ENCODE measurements around the gene ACCS.

ACCS gene, protein sequence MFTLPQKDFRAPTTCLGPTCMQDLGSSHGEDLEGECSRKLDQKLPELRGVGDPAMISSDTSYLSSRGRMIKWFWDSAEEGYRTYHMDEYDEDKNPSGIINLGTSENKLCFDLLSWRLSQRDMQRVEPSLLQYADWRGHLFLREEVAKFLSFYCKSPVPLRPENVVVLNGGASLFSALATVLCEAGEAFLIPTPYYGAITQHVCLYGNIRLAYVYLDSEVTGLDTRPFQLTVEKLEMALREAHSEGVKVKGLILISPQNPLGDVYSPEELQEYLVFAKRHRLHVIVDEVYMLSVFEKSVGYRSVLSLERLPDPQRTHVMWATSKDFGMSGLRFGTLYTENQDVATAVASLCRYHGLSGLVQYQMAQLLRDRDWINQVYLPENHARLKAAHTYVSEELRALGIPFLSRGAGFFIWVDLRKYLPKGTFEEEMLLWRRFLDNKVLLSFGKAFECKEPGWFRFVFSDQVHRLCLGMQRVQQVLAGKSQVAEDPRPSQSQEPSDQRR

DNA sequence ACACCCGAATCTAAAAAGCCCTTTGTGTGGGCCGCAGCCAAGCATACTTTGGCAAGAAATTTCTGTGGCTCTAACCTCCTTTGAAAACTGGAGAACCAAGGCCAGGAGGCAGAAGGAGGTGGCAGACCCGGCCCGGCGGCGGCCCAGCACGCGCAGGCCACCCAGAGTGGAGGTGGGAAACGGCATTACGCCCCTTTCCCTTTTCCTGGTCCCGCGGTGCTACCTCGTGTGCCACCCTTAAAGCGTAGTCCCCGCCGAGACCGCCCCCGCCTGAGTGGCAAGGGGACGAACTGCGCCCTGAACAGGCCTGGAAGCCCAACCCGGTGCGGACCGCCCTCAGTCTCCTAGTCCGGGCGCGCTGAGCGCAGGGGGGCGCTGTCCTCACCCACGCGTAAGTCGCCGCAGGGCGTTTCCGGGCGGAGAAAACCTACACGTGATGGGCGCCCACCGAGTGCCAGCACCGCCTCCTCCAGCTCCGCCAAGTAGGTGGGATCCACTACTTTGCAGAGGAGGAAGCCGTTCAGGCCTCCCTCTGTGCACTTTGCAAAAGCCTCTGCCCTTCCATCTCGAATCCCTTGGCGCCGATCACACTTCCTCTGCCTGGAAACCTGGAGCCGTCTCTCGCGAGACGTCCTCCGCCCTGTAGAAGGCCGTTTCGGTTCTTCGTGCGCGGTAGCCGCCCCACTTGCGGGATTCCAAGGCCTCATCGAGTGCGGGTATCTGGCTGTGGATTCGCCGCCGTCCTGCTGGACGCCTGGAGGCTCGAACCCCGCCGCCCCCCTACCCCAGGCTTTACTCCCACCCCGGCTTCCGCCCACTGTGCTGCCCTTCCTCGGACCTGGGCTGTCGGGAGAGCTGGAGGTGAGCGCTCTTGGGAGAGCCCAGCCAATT is at the start of gene ACCS:
TSS of gene ACCS (plus strand) at position 430 of the 891 bp plus-strand sequence. CDS start 1,358 bp downstream, outside the sequence.
- peak; percentile 65 to 86 for DNase-seq (ENCODE audit: extremely low read depth in 1 of 2, low read depth in 1 of 2)

DNA sequence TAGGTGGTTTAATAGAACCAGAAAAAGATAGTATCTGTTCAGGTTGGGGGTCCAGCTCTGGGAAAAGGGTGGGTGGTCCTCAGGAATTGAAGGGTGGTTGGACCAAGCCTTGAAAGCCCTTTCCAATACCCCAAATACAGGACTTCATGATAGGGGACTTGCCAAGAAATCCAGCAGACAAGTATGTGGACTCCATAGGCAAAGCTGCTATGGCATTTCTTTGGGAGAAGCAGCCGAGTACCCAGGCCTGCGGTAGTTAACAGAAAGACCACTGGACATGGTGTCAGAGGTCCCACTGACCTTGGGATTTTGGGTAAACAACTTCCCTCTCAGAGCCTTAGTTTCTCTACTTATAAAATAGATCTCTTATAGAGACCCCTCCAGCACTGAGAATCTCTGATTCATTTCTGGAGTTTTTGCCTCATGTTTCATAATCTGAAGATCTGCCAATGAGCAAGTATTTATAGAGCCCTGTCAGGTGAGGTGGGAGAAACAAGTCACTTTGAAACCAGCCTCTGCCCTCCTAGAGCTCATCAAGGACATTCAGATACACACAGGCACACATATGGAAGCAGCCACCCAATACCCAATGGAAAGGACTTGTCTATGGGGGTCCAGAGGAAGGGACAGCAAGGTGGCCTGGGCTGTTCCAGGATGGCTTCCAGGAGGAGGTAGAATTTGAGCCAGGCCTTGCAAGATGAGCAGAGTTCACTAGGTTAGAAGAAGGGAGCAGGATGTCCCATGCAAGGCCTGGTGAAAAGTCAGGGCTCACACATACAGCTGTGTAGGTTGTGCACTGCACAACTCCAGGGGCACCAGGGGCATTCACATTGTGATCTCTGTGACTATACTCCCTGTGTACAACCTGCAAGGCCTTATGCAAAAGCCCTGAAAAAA is 49.3 kb upstream of the ACCS start:
- DNase-seq (ENCODE audit: extremely low read depth in 1 of 2, low read depth in 1 of 2): no peak

DNA sequence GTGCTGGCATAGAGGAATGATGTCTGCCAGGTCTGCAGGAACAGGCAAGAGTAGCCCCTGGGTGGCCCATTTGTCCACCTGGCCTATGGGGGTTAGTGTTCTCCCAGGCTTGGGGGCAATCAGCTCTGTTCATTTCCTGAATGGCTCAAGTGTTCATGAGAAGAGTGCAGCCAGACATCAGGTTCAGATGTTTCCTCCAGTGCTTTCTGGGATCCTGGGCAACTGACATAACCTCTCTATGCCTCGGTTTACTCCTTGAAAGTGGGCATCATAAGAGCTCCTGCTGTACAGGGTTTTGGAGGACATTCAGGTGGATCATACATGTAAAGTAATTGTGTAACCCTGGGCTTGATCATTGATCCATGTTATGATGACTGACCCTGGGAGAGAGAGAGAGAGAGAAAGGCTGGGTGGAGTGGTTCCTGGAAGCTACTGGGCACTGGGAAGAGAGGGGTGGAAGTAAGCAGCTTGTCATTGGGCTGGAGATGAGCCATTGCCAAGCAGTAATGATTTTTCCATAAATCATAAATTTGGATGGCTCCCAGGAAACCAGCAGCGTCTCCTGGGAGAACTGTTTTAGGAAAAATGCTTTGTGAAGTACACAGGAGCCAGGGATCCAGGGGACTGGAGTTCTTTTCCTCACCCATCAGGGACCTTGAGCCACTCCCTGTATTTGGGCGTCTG is 48.5 kb upstream of the ACCS start:
- DNase-seq (ENCODE audit: extremely low read depth in 1 of 2, low read depth in 1 of 2): no peak

DNA sequence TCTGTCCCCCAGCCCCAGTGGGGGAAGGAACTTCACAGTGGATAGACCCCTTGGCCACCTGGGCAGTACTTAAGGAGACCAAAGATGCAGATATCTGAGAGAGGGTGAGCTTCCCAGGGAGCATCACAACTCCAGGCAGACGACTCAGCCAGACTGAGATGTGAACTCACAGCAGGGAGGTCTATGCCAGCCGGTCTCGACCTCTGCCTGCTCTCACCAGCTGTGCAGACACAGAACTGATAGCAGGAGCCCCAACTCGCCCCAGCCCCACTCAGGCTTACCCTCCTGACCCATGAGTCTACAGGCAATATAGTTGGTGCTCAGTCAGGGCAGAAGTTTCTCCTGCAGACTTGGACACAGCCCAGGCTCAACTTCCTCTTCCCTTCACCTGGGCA is 47.9 kb upstream of the ACCS start:
- no peak for DNase-seq (ENCODE audit: extremely low read depth in 1 of 2, low read depth in 1 of 2)

DNA sequence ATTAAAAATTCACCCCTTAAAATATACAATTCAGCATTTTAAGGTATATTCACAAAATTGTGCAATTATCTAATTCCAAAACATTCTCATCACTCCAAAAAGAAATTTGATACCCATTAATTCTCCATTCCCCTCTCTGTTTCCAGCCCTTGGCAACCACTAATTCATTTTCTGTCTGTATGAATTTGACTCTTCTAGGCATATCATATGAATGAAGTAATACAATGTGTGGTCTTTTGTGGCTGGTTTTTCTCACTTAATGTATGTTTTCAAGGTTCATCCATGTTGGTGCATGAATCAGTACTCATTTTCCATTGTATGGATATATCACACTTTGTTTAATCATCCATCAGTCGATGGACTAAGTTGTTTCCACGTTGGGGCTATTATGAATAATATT is 47.2 kb upstream of the ACCS start:
- no peak for DNase-seq (ENCODE audit: extremely low read depth in 1 of 2, low read depth in 1 of 2)

DNA sequence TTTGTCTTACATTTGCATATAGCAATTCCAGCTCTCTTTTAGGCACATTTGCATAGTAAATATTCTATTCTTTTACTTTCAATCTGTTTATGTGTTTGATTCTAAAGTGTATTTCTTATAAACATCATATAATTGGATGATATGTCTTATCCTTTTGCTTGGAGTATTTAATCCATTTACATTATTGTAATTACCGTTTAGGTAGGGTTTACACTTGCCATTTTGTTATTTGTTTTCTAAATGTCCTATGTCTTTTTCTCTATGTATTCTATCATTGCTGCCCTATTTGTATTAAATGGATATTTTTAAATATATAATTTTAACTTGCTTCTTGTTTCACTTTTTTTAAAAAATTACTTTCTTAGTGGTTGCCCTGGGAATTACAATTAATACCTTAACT is 41.1 kb upstream of the ACCS start:
- DNase-seq (ENCODE audit: extremely low read depth in 1 of 2, low read depth in 1 of 2): no peak

DNA sequence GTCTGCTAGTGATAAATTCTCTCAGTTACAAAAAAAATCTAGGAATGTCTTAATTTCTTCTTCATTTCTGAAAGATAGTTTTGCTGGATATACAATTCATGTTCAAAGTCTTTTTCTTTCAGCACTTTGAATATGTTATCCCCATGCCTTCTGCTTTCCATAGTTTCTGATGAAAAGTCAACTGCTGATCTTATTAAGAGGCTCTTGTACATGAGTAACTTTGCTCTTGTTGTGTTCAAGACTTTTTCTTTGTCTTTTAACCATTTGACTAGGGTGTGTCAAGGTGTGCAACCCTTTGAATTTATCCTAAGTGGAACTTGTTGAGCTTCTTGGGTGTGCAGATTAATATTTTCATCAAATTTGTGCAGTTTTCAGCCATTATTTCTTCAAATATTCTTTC is 40.3 kb upstream of the ACCS start:
- DNase-seq (ENCODE audit: extremely low read depth in 1 of 2, low read depth in 1 of 2): no peak

DNA sequence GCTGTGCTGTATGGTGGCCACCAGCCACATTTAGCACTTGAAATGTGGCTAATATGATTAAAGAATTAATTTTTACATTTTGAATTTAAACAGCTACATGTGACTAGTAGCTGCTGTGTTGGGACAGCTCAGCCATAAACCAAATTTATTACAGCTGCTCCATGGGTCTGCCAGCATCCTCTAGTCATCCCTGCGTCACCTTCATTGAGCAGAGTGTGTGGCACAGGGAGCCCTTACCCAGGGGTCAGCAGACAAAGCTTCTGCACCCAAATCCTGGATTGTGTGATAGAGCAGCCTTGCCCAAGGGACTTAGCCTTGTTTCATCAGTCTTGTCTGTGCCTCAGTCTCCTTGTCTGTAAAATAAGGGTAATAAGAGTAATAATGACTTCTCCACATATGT is 37.7 kb upstream of the ACCS start:
- no peak for DNase-seq (ENCODE audit: extremely low read depth in 1 of 2, low read depth in 1 of 2)

DNA sequence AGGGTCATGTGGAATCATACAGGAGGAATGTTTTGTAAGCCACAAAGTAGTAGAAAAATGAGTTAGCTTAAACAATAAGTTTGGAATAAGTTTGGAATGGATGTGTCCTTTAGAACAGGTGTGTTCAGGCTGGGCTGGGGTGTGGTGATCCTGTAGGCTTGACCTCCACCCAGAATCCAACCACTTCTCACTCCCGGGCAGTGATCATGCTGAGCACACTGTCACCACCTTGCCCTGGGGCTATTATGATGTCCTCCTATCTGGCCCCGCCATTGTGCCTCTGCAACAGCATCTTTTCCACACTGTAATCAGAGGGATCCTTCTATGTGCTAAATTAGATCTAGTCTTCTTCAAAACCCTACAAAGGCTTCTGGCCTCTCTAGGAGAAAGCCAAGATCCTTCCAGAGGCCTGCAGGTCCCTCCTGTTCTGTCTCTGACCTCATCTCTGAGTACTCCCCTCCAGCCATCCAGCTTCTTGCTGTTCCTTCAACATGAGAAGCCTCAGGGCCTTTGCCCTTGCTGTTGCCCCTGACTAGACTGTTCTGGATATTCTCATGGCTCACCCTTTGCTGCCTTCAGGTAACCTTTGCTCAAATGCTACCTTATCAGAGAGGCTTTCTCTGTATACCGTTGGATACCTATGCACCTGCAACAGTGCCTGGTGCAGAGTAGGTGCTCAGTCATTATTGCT is 37.1 kb upstream of the ACCS start:
- DNase-seq (ENCODE audit: extremely low read depth in 1 of 2, low read depth in 1 of 2): no peak

DNA sequence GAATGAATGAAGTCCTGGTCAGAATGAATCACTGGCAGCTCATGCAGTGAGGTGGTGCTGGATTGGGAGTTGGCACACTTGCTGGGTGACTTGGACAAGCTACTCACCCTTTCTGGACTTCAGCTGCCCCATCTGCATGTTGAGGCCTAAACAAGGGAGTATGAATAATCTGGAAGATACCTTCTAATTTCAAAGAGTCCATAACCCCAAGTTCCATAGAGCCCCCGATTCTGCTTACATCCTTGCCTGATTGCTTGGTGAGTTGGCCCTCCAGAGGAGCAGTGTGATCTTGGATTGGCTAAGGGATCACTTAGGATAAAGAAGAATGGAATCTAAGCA is 36.6 kb upstream of the ACCS start:
- no peak for DNase-seq (ENCODE audit: extremely low read depth in 1 of 2, low read depth in 1 of 2)

DNA sequence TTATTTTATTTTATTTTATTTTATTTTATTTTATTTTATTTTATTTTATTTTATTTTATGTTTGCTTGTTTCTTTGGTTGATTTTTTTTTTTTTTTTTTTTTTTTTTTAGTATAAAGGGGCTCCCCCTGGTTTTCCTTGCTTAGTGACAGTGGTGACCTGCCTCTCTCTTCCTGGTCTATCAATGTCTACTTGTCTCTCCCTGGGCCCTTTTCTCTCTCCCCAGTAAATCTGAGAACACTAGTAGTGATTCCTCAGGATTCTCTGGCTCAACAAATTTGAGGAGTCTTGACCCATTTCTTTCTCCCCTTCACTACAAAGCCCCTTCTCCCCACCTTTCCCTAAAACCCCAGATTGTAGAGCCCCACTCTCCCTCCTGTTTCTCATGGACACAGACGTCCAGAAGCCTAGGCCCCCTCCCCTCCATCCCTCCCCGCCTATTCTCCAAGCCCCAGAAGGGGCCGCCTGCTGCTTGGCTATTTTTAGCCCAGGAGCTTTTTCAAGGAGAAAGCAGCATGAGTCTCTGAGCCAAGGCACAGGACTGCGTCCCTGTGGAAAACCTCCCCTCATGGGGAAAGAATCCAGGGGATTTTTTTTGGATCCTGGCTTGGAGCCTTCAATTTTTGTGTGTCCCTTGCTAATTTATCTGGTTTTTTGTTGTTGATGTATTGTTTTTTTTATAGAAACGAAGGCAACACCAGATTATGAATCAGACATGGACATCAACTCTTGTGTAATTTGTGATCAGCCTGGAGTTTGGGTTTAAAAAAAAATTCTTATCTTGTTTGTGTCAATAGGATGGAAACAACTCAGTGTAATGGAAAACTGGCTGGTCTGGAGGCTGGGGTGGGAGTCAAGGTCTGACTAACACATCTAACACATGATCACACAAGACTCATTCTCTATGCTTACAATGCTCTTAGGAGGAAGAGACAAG is 35.8 kb upstream of the ACCS start:
- DNase-seq (ENCODE audit: extremely low read depth in 1 of 2, low read depth in 1 of 2): no peak

DNA sequence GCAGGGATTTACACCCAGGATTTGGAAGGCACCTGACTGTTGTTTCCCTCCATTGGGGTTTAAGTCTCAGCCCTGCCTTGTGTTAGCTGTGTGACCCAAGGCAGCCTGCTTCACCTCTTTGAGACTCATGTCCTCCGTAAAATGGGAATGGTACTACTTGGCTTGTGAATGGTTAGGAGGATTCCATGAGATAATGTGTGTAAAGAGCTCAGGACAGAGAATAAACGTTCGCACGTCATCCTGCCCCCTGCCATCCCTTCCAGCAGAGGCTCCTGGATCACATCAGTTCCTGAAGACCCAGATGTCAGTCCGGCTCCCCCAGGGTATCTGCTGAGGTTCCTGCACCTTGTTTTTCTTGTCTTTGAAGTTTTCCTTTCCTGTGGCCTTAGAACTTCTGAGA is 35.1 kb upstream of the ACCS start:
- no peak for DNase-seq (ENCODE audit: extremely low read depth in 1 of 2, low read depth in 1 of 2)

DNA sequence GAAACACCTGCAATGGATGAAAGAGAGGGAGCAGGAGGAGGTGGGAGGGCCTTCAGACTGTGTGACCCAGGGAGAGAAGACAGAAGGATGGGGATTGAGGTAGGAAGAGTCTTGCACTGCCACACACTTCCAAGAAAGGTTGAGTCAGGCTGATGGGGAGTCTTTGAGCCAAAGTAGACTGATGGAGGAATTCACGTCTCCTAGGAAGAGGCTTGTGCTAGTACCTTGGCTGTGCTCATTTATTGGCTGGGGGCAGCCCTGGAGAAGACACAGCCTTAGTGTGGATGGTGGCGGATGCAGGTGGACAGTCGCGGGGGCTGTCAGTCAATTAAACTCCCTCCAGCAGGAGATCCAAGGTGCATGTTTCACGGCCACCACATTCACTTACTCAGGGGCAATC is 34.5 kb upstream of the ACCS start:
- no peak for DNase-seq (ENCODE audit: extremely low read depth in 1 of 2, low read depth in 1 of 2)

DNA sequence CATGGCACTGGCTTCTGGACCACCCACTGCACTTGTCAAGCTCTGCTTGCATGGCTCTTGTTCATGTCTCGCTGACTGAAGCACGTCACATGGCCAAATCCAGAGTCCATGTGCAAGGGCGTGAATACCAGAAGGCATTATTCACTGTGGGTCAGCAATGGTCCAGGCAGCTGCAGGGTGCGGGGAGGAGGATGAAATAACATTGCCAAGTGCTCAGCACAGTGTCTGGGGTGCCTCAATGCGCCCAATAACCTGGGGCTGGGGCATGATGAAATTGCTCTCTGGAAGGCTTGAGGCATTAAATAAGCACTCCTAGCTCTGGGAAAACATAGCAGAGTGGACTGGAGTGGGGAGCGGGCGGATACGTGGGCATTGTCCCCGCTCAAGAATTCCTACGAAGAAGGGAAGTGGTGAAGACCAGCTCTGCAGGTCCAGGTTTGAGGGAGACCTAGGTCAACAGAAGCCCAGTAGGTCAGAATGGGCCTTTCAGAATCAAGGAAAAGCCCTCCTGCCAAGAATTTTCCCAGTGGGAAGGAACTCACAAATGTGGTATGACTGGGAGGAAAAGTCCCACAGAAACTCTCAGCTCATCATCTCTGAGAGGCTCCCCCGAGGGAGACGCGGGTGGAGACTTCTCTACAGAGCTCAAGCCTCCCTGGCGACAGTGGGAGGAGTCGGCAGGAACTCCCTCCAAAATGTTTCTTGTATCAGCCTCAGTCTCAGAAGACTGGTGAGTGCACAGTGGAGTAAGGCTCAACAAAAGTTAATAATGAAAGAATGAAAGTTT is 33.6 kb upstream of the ACCS start:
- DNase-seq (ENCODE audit: extremely low read depth in 1 of 2, low read depth in 1 of 2): no peak

DNA sequence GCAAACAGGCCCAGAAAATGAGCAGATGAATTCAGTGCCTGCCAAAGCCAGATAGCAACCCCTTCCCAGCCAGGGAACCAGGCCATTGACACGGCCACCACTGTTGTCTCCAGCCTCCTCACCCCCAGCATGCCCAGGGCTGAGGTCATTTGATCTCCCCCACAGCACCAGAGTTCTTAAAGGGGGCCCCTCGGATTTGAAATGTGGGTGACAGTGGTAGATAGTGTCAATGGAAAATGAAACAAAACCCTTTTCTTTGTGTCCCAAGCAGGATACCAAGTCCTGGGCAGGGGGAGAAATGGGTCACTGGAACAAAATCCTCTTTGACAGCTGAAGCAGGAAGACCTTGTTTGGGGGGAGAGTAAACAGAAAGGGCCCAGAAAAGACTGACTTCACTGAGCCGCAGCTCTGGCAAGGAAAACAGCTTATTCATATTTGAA is 32.6 kb upstream of the ACCS start:
- no peak for DNase-seq (ENCODE audit: extremely low read depth in 1 of 2, low read depth in 1 of 2)

DNA sequence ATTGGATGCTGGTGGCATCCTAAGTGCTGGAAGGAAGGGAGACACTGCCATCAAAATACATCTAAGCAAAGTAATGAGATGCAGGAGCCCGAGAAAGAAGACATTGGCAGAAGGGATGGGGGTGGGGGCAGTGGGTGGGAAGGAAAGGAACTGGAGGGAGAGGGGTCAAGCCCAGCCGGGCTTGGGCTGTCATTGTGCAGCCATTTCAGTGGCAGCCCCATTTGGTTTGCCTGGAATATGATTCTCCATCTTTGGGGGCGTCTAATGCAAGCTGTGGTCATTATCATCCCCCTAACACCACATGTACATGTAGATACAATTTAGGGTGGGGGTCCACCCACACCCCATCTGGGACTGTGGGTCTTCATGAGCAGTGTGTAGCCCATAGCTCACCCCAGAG is 32.2 kb upstream of the ACCS start:
- no peak for DNase-seq (ENCODE audit: extremely low read depth in 1 of 2, low read depth in 1 of 2)

DNA sequence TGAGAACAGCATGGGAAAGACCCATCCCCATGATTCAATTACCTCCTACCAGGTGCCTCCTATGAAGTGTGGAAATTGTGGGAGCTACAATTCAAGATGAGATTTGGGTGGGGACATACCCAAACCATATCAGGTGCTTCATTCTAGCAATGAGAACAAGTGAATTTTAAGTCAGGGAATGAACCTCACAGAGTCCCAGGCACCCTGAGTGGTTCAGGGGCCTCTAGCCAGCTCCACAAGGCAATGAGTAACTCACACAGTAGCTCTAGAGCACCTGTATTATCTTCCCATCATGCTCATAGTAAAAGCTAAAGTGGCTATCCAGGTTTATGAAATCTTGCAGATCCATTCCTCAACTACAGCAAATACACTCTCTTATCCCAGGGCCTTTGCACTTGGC is 31.4 kb upstream of the ACCS start:
- no peak for DNase-seq (ENCODE audit: extremely low read depth in 1 of 2, low read depth in 1 of 2)

Data from activated CD8-positive, alpha-beta memory T cell treated with anti-CD3 and anti-CD28 coated beads for 1 hour (primary cell).